Trophoblast cell (in vitro differentiated cells and primary cell): ENCODE data around the gene FSTL5.

ENCODE experiments used
- DNase-seq, 2 donors: peaks; one replicate each; pipeline ENCODE4 v3.0.0-alpha.2; 2016
- H2AFZ ChIP-seq: 2 replicates; pipeline ENCODE4 v1.6.1; 2013; ENCODE audit warnings: low read length, moderate library complexity, mild to moderate bottlenecking; ENCODE audit not compliant: insufficient read depth, poor library complexity
- H2AK5ac ChIP-seq: 2 replicates; pipeline ENCODE4 v1.6.1; 2013; ENCODE audit warnings: mild to moderate bottlenecking, low read length
- H2BK120ac ChIP-seq: 2 replicates; pipeline ENCODE4 v1.6.1; 2013; ENCODE audit warnings: low read length, mild to moderate bottlenecking, moderate library complexity; ENCODE audit not compliant: insufficient read depth, poor library complexity
- H2BK12ac ChIP-seq: 2 replicates; pipeline ENCODE4 v1.6.1; 2013; ENCODE audit warnings: mild to moderate bottlenecking, low read length, moderate library complexity
- H2BK5ac ChIP-seq: 2 replicates; pipeline ENCODE4 v1.6.1; 2013; ENCODE audit warnings: low read length, low read depth, moderate library complexity, mild to moderate bottlenecking; ENCODE audit not compliant: poor library complexity
- H3K14ac ChIP-seq: 2 replicates; pipeline ENCODE4 v1.6.1; 2013; ENCODE audit warnings: mild to moderate bottlenecking, low read length
- H3K18ac ChIP-seq: 2 replicates; pipeline ENCODE4 v1.6.1; 2013; ENCODE audit warnings: mild to moderate bottlenecking, low read length
- H3K23ac ChIP-seq: 2 replicates; pipeline ENCODE4 v1.6.1; 2013; ENCODE audit warnings: low read length
- H3K27ac ChIP-seq: 2 replicates; pipeline ENCODE4 v1.5.1; 2013; ENCODE audit warnings: low read depth, mild to moderate bottlenecking, inconsistent platforms, low read length, moderate library complexity
- H3K27me3 ChIP-seq: 2 replicates; pipeline ENCODE4 v1.6.1; 2013; ENCODE audit warnings: inconsistent platforms, mild to moderate bottlenecking, low read length, moderate library complexity; ENCODE audit not compliant: insufficient read depth
- H3K36me3 ChIP-seq, 2 experiments: 1 replicate in 1 of 2; 2 replicates in 1 of 2; pipeline ENCODE4 v1.6.1; 2013; ENCODE audit warnings: low read length in 2 of 2, mild to moderate bottlenecking in 2 of 2, moderate library complexity in 1 of 2; ENCODE audit not compliant: insufficient read depth in 2 of 2, control insufficient read depth in 1 of 2
- H3K4ac ChIP-seq: 2 replicates; pipeline ENCODE4 v1.6.1; 2013; ENCODE audit warnings: low read depth, mild to moderate bottlenecking, low read length, moderate library complexity
- H3K4me1 ChIP-seq, 2 experiments: 1 replicate in 1 of 2; 2 replicates in 1 of 2; pipeline ENCODE4 v1.6.1; 2013; ENCODE audit warnings: low read length in 2 of 2, mild to moderate bottlenecking in 2 of 2, moderate library complexity in 1 of 2; ENCODE audit not compliant: insufficient read depth in 2 of 2, control insufficient read depth in 1 of 2
- H3K4me2 ChIP-seq: 2 replicates; pipeline ENCODE4 v1.6.1; 2013; ENCODE audit warnings: inconsistent platforms, mild to moderate bottlenecking, low read length, moderate library complexity
- H3K4me3 ChIP-seq: 2 replicates; pipeline ENCODE4 v1.5.1; 2013; ENCODE audit warnings: mild to moderate bottlenecking, low read depth, low read length, inconsistent platforms
- H3K79me1 ChIP-seq: one replicate; pipeline ENCODE4 v1.6.1; 2013; ENCODE audit warnings: low read length
- H3K79me2 ChIP-seq: 2 replicates; pipeline ENCODE4 v1.6.1; 2013; ENCODE audit warnings: low read length, mild to moderate bottlenecking; ENCODE audit not compliant: control insufficient read depth, insufficient read depth, poor library complexity
- H3K9ac ChIP-seq: 2 replicates; pipeline ENCODE4 v1.6.1; 2013; ENCODE audit warnings: mild to moderate bottlenecking, low read length
- H3K9me3 ChIP-seq: 2 replicates; pipeline ENCODE4 v1.6.1; 2013; ENCODE audit warnings: low read depth, mild to moderate bottlenecking, control low read depth, inconsistent platforms, low read length; ENCODE audit not compliant: insufficient read depth
- H4K12ac ChIP-seq: 2 replicates; pipeline ENCODE4 v1.6.1; 2013; ENCODE audit warnings: low read depth, mild to moderate bottlenecking, low read length, moderate library complexity
- H4K8ac ChIP-seq: 2 replicates; pipeline ENCODE4 v1.6.1; 2013; ENCODE audit warnings: low read depth, mild to moderate bottlenecking, low read length, moderate library complexity
- H4K91ac ChIP-seq: one replicate; pipeline ENCODE4 v1.6.1; 2013; ENCODE audit warnings: low read depth, mild to moderate bottlenecking, low read length, moderate library complexity
- WGBS: extraction: QIAGEN DNeasy Blood & Tissue Kit; methylation state at CpG from one replicate; pipeline ENCODE4 v1.1.7; 2013; ENCODE audit warnings: missing lambda C conversion rate; ENCODE audit not compliant: insufficient read length, insufficient coverage; ENCODE audit errors: extremely low coverage; 5-methylcytosine and 5-hydroxymethylcytosine counted together

FSTL5 gene

GRCh38 chr4:161530710-161531109, 633.1 kb downstream of the FSTL5 start:
- no peak overlapping the region for H3K4ac ChIP-seq
- no peak overlapping the region for H3K14ac ChIP-seq
- H3K23ac ChIP-seq = no peak overlapping the region
- no peak overlapping the region for H3K9ac ChIP-seq
- no peak overlapping the region for H2AFZ ChIP-seq
- no peak overlapping the region for H2BK120ac ChIP-seq
- H3K18ac ChIP-seq = no peak overlapping the region
- H3K27ac ChIP-seq = no peak overlapping the region
- no peak overlapping the region for H2BK12ac ChIP-seq
- WGBS = no CpG with 5 or more reads among the region's 1 CpG
- no peaks in the 10 kb centered on the region for H3K79me1 ChIP-seq
- H3K27me3 ChIP-seq = no peaks in the 10 kb centered on the region
- H3K4me3 ChIP-seq = no peak overlapping the region
- H3K4me2 ChIP-seq = no peak overlapping the region
- no peaks in the 10 kb centered on the region for H3K4me1 ChIP-seq
- H3K79me2 ChIP-seq = no peaks in the 10 kb centered on the region
- no peak for DNase-seq
- no peaks in the 10 kb centered on the region for H3K9me3 ChIP-seq
- H2AK5ac ChIP-seq = no peak overlapping the region
- H4K8ac ChIP-seq = no peak overlapping the region
- H3K36me3 ChIP-seq = no peaks in the 10 kb centered on the region
- H2BK5ac ChIP-seq = no peak overlapping the region
- no peak overlapping the region for H4K91ac ChIP-seq
- no peak overlapping the region for H4K12ac ChIP-seq

- H4K91ac ChIP-seq = no peak overlapping the region
- H2AK5ac ChIP-seq = no peak overlapping the region
- H3K79me2 ChIP-seq = no peaks in the 10 kb centered on the region
- no peak overlapping the region for H3K4me2 ChIP-seq
- H3K14ac ChIP-seq = no peak overlapping the region
- H3K27me3 ChIP-seq = no peaks in the 10 kb centered on the region
- no peaks in the 10 kb centered on the region for H3K79me1 ChIP-seq
- H3K27ac ChIP-seq = no peak overlapping the region
- no peaks in the 10 kb centered on the region for H3K36me3 ChIP-seq
- no peak overlapping the region for H3K4me3 ChIP-seq
- H2AFZ ChIP-seq = no peak overlapping the region
- no peak overlapping the region for H2BK12ac ChIP-seq
- no peak for DNase-seq
- H3K9me3 ChIP-seq = no peaks in the 10 kb centered on the region
- no peak overlapping the region for H4K12ac ChIP-seq
- WGBS = no CpG with 5 or more reads among the region's 1 CpG
- H4K8ac ChIP-seq = no peak overlapping the region
- no peak overlapping the region for H3K9ac ChIP-seq
- no peak overlapping the region for H3K4ac ChIP-seq
- H3K18ac ChIP-seq = no peak overlapping the region
- no peaks in the 10 kb centered on the region for H3K4me1 ChIP-seq
- H2BK5ac ChIP-seq = no peak overlapping the region
- no peak overlapping the region for H3K23ac ChIP-seq
- H2BK120ac ChIP-seq = no peak overlapping the region
These were observed 638.7 kb downstream of the FSTL5 start for GRCh38 chr4:161525121-161525520.

- H3K23ac ChIP-seq = no peak overlapping the region
- H2BK12ac ChIP-seq = no peak overlapping the region
- no peak overlapping the region for H3K4me2 ChIP-seq
- no peaks in the 10 kb centered on the region for H3K36me3 ChIP-seq
- H3K27ac ChIP-seq = no peak overlapping the region
- H3K14ac ChIP-seq = no peak overlapping the region
- no peak overlapping the region for H4K91ac ChIP-seq
- no peak overlapping the region for H2AFZ ChIP-seq
- H3K4me3 ChIP-seq = no peak overlapping the region
- no peak overlapping the region for H4K8ac ChIP-seq
- H3K9ac ChIP-seq = no peak overlapping the region
- no peak overlapping the region for H3K18ac ChIP-seq
- H2BK120ac ChIP-seq = no peak overlapping the region
- no peaks in the 10 kb centered on the region for H3K79me1 ChIP-seq
- WGBS = no CpG with 5 or more reads among the region's 3 CpGs
- H3K9me3 ChIP-seq = no peaks in the 10 kb centered on the region
- H3K27me3 ChIP-seq = no peaks in the 10 kb centered on the region
- no peak overlapping the region for H3K4ac ChIP-seq
- H2AK5ac ChIP-seq = no peak overlapping the region
- H4K12ac ChIP-seq = no peak overlapping the region
- no peak for DNase-seq
- H3K4me1 ChIP-seq = no peaks in the 10 kb centered on the region
- H2BK5ac ChIP-seq = no peak overlapping the region
- no peaks in the 10 kb centered on the region for H3K79me2 ChIP-seq
These were observed 641.8 kb downstream of the FSTL5 start for GRCh38 chr4:161522031-161522430.

GRCh38 chr4:161519611-161520010, 644.2 kb downstream of the FSTL5 start:
- WGBS = no CpG with 5 or more reads among the region's 2 CpGs
- no peaks in the 10 kb centered on the region for H3K9me3 ChIP-seq
- H3K4ac ChIP-seq = no peak overlapping the region

More at GRCh38 chr4:161519611-161520010, 644.2 kb downstream of the FSTL5 start:
- Histone ChIP-seq H3K79me1 (no peaks in the 10 kb centered on the region), H3K27me3 (no peaks in the 10 kb centered on the region), H2BK12ac (no peak overlapping the region), H2AFZ (no peak overlapping the region), H3K79me2 (no peaks in the 10 kb centered on the region), H3K18ac (no peak overlapping the region), H4K8ac (no peak overlapping the region), H3K4me1 (no peaks in the 10 kb centered on the region), H3K23ac (no peak overlapping the region), H2AK5ac (no peak overlapping the region), H3K27ac (no peak overlapping the region), H2BK5ac (no peak overlapping the region), H4K91ac (no peak overlapping the region), H4K12ac (no peak overlapping the region), H3K4me3 (no peak overlapping the region), H3K9ac (no peak overlapping the region), H3K4me2 (no peak overlapping the region), H3K36me3 (no peaks in the 10 kb centered on the region), H3K14ac (no peak overlapping the region), H2BK120ac (no peak overlapping the region)
- DNase-seq = no peak
